HG03097 (cell line): ENCODE data around the gene MTX1.

ENCODE experiments used
- ATAC-seq: cut with Tn5 transposase; IDR thresholded peaks from one replicate; pipeline ENCODE4 v1.9.1; 2021; ENCODE audit not compliant: unreplicated experiment, low FRiP score

MTX1 gene

GRCh38 chr1:155255243-155256007 lies 46.9 kb downstream of the MTX1 start, which contains the start of gene ENTREP3:
Gene ENTREP3, minus strand, starts transcription at chr1:155255483. Its CDS starts 606 bp downstream, at chr1:155254877.
- peak; percentile 32 for ATAC-seq

GRCh38 chr1:155256058-155256852 lies 47.8 kb downstream of the MTX1 start:
- no peak for ATAC-seq

GRCh38 chr1:155260276-155260675 lies 51.8 kb downstream of the MTX1 start:
- no peak for ATAC-seq

- peak; percentile 7 for ATAC-seq
Measured at GRCh38 chr1:155261493-155261851, 53.0 kb downstream of the MTX1 start.

- ATAC-seq: peak; percentile 80
Measured at GRCh38 chr1:155261852-155262673, 53.6 kb downstream of the MTX1 start, which contains the start of gene SCAMP3. Gene SCAMP3, minus strand, starts transcription at chr1:155262360. Its CDS starts 209 bp downstream, at chr1:155262151.

- ATAC-seq: no peak
Measured at GRCh38 chr1:155263067-155263466, 54.6 kb downstream of the MTX1 start.
